T follicular helper cell (primary cell): ENCODE measurements around the gene FOS.
"Not testable (repeated sequence)": the region's sequence is repeated elsewhere in the genome, so short reads cannot be mapped to it uniquely, and the experiment has no call there.

Experiments used
- DNase-seq: peaks from one replicate; pipeline ENCODE4 v3.0.0-alpha.2; 2020; ENCODE audit warnings: low read depth
- total RNA-seq, 2 experiments: gene quantifications; one replicate each; lab custom pipeline; 2026; lab: John Stamatoyannopoulos, UW

Gene FOS
- 46.1 to 64.8 reads per million in 2 experiments for total RNA-seq

- peak; percentile 90 for DNase-seq
Measured at GRCh38 chr14:75278422-75279152, at the start of gene FOS. TSS of gene FOS (plus strand) at chr14:75278828. CDS start at chr14:75278983, 155 bp downstream.

GRCh38 chr14:75229661-75230139 lies 48.9 kb upstream of the FOS start:
- no peak for DNase-seq

- DNase-seq, result peak; percentile 29
Measured at GRCh38 chr14:75230140-75230792, 48.4 kb upstream of the FOS start.

GRCh38 chr14:75231320-75231719 lies 47.3 kb upstream of the FOS start:
- DNase-seq, result no peak

GRCh38 chr14:75232191-75232590 lies 46.4 kb upstream of the FOS start:
- no peak for DNase-seq

GRCh38 chr14:75232597-75232996 lies 46.0 kb upstream of the FOS start:
- peak; percentile 45 for DNase-seq

GRCh38 chr14:75234173-75235115 lies 44.2 kb upstream of the FOS start:
- no peak for DNase-seq

GRCh38 chr14:75235198-75235597 lies 43.4 kb upstream of the FOS start:
- not testable (repeated sequence) for DNase-seq

- DNase-seq, result no peak
Measured at GRCh38 chr14:75236467-75236866, 42.2 kb upstream of the FOS start.

- no peak for DNase-seq
Measured at GRCh38 chr14:75236901-75237419, 41.7 kb upstream of the FOS start.

GRCh38 chr14:75238756-75239455 lies 39.7 kb upstream of the FOS start:
- no peak for DNase-seq

- DNase-seq, result no peak
Measured at GRCh38 chr14:75240781-75241180, 37.8 kb upstream of the FOS start.

GRCh38 chr14:75242546-75243273 lies 35.9 kb upstream of the FOS start:
- DNase-seq, result no peak

GRCh38 chr14:75244121-75244520 lies 34.5 kb upstream of the FOS start:
- DNase-seq, result no peak

- DNase-seq, result no peak
Measured at GRCh38 chr14:75246546-75247285, 31.9 kb upstream of the FOS start.

- DNase-seq, result peak; percentile 55
Measured at GRCh38 chr14:75247286-75247922, 31.2 kb upstream of the FOS start.

- no peak for DNase-seq
Measured at GRCh38 chr14:75247939-75248338, 30.7 kb upstream of the FOS start.

- DNase-seq, result peak; percentile 81
Measured at GRCh38 chr14:75249251-75249957, 29.2 kb upstream of the FOS start.

- no peak for DNase-seq
Measured at GRCh38 chr14:75249958-75250336, 28.7 kb upstream of the FOS start.
